ENCODE measurements around the gene MAGEA9B. TPM values are rescaled to one million over a fixed set of nuclear protein-coding genes. Genes with fewer than 3 reads are reported as not detected.
A peak's percentile ranks its signal among the peaks of the same experiment; 100 is the strongest.
"Not testable (repeated sequence)": the region's sequence is repeated elsewhere in the genome, so short reads cannot be mapped to it uniquely, and the experiment has no call there.

MAGEA9B gene
- total RNA-seq, 2 donors from 2014 or later: not detected

- Mint-ChIP-seq H3K27me3 (no peaks in the 10 kb centered on the region), H3K36me3 (ENCODE audit: low read depth) (no peaks in the 10 kb centered on the region), H3K27ac (no peak overlapping the region), H3K4me3 (no peak overlapping the region), H3K4me1 (no peaks in the 10 kb centered on the region)
- ATAC-seq (no peak), DNase-seq (no peak)
- H3K9me3 ChIP-seq (ENCODE audit: control insufficient read depth, low read length, poor library complexity, severe bottlenecking): no peaks in the 10 kb centered on the region
Measured at GRCh38 chrX:149563359-149563758, 23.9 kb downstream of the MAGEA9B start.

- H3K27me3 Mint-ChIP-seq; ATAC-seq; DNase-seq; H3K36me3 Mint-ChIP-seq (ENCODE audit: low read depth); H3K4me1 Mint-ChIP-seq; H3K9me3 ChIP-seq (ENCODE audit: control insufficient read depth, low read length, poor library complexity, severe bottlenecking); H3K4me3 Mint-ChIP-seq; H3K27ac Mint-ChIP-seq: not testable (repeated sequence)
Measured at GRCh38 chrX:149555251-149555650, 32.0 kb downstream of the MAGEA9B start.

GRCh38 chrX:149551939-149552248, 35.4 kb downstream of the MAGEA9B start:
- H3K27ac Mint-ChIP-seq; H3K36me3 Mint-ChIP-seq (ENCODE audit: low read depth); H3K27me3 Mint-ChIP-seq; H3K9me3 ChIP-seq (ENCODE audit: control insufficient read depth, low read length, poor library complexity, severe bottlenecking); DNase-seq; H3K4me3 Mint-ChIP-seq; H3K4me1 Mint-ChIP-seq; ATAC-seq: not testable (repeated sequence)

GRCh38 chrX:149551245-149551938, 35.9 kb downstream of the MAGEA9B start:
- H3K27me3 Mint-ChIP-seq; H3K4me1 Mint-ChIP-seq; DNase-seq; H3K9me3 ChIP-seq (ENCODE audit: control insufficient read depth, low read length, poor library complexity, severe bottlenecking); ATAC-seq; H3K36me3 Mint-ChIP-seq (ENCODE audit: low read depth); H3K4me3 Mint-ChIP-seq; H3K27ac Mint-ChIP-seq: not testable (repeated sequence)

GRCh38 chrX:149550454-149550853, 36.8 kb downstream of the MAGEA9B start:
- not testable (repeated sequence) for H3K36me3 Mint-ChIP-seq (ENCODE audit: low read depth); DNase-seq; H3K27me3 Mint-ChIP-seq; H3K4me3 Mint-ChIP-seq; H3K9me3 ChIP-seq (ENCODE audit: control insufficient read depth, low read length, poor library complexity, severe bottlenecking); ATAC-seq; H3K4me1 Mint-ChIP-seq; H3K27ac Mint-ChIP-seq

GRCh38 chrX:149549701-149550100, 37.6 kb downstream of the MAGEA9B start, which contains the start of gene HSFX3:
TSS of gene HSFX3 (minus strand) at chrX:149549924. CDS start at chrX:149549852, 72 bp downstream.
- H3K27ac Mint-ChIP-seq; H3K36me3 Mint-ChIP-seq (ENCODE audit: low read depth); DNase-seq; H3K4me1 Mint-ChIP-seq; H3K4me3 Mint-ChIP-seq; ATAC-seq; H3K9me3 ChIP-seq (ENCODE audit: control insufficient read depth, low read length, poor library complexity, severe bottlenecking); H3K27me3 Mint-ChIP-seq: not testable (repeated sequence)

- H3K36me3 Mint-ChIP-seq (ENCODE audit: low read depth); H3K4me3 Mint-ChIP-seq; H3K27me3 Mint-ChIP-seq; DNase-seq; H3K9me3 ChIP-seq (ENCODE audit: control insufficient read depth, low read length, poor library complexity, severe bottlenecking); H3K4me1 Mint-ChIP-seq; ATAC-seq; H3K27ac Mint-ChIP-seq: not testable (repeated sequence)
Measured at GRCh38 chrX:149547782-149548181, 39.5 kb downstream of the MAGEA9B start.

DNA sequence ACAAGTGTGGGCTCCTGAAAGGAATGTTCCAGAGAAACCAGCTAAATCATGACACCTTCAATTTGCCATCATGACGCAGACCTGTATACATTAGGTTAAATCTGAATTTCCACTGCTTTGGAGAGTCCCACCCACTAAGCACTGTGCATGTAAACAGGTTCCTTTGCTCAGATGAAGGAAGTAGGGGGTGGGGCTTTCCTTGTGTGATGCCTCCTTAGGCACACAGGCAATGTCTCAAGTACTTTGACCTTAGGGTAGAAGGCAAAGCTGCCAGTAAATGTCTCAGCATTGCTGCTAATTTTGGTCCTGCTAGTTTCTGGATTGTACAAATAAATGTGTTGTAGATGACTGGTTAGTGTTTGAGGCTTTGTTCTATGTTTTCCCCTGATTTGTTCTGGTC, 40.3 kb downstream of the MAGEA9B start:
- not testable (repeated sequence) for ATAC-seq; H3K27ac Mint-ChIP-seq; H3K36me3 Mint-ChIP-seq (ENCODE audit: low read depth); H3K4me3 Mint-ChIP-seq; DNase-seq; H3K9me3 ChIP-seq (ENCODE audit: control insufficient read depth, low read length, poor library complexity, severe bottlenecking); H3K27me3 Mint-ChIP-seq; H3K4me1 Mint-ChIP-seq

DNA sequence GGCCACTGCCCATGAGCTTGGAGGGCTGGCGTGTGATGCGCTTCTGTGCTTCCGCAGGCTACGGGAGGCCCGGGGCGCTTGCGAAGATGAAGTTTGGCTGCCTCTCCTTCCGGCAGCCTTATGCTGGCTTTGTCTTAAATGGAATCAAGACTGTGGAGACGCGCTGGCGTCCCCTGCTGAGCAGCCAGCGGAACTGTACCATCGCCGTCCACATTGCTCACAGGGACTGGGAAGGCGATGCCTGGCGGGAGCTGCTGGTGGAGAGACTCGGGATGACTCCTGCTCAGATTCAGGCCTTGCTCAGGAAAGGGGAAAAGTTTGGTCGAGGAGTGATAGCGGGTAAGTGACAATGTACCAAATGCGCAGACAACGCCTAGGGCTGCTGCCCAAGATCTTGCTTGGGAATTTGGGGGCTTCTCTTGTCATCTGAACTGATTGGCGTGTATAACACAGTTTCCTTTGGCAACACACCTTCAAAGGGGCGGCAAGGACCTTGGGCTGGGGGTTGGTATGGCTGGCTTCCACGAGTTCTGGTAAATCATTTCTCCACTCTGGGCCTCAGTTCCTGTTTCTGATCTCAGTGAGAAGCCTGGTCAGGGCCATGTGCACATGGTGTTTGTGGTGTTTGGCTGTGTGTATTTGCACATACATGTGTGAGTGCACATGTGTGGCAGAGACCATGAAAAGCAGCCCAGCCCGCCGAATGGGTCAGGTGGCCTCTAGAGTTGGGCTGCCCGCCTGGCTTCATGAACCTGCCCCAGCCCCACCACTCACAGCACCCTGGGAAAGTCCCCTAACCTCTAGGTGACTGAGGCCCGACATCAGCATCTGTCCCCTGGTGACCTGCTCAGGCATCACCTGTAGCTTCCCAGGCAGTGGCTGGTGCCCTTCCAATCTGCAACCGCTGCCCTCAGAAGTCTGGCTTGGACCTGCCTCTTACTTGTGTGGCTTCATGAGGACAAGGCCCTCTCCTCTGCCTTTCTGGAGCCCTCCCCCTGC, 41.4 kb downstream of the MAGEA9B start:
- peak; percentile 19 for ATAC-seq
- not testable (repeated sequence) for DNase-seq; H3K9me3 ChIP-seq (ENCODE audit: control insufficient read depth, low read length, poor library complexity, severe bottlenecking); H3K36me3 Mint-ChIP-seq (ENCODE audit: low read depth); H3K4me1 Mint-ChIP-seq; H3K27ac Mint-ChIP-seq; H3K27me3 Mint-ChIP-seq; H3K4me3 Mint-ChIP-seq

- H3K27ac Mint-ChIP-seq: peak overlapping the region; percentile 96
- H3K4me3 Mint-ChIP-seq: peak overlapping the region; percentile 96
- no peaks in the 10 kb centered on the region for H3K9me3 ChIP-seq (ENCODE audit: control insufficient read depth, low read length, poor library complexity, severe bottlenecking)
- no peaks in the 10 kb centered on the region for H3K36me3 Mint-ChIP-seq (ENCODE audit: low read depth)
- peaks cover 7% of the 10 kb centered on the region for H3K4me1 Mint-ChIP-seq
- ATAC-seq (no peak), DNase-seq (no peak)
- no peaks in the 10 kb centered on the region for H3K27me3 Mint-ChIP-seq
Measured at GRCh38 chrX:149541521-149542047, 45.7 kb downstream of the MAGEA9B start.

- DNase-seq (peak; percentile 65 to 80 (median 66)), ATAC-seq (peak; percentile 75)
- peak within 1 kb of the TSS; percentile 96 for H3K4me3 Mint-ChIP-seq
- H3K36me3 Mint-ChIP-seq (ENCODE audit: low read depth): no peaks in the 10 kb centered on the region
- H3K9me3 ChIP-seq (ENCODE audit: control insufficient read depth, low read length, poor library complexity, severe bottlenecking): no peaks in the 10 kb centered on the region
- no peaks in the 10 kb centered on the region for H3K27me3 Mint-ChIP-seq
- H3K4me1 Mint-ChIP-seq: peaks cover 7% of the 10 kb centered on the region
- peak within 1 kb of the TSS; percentile 96 for H3K27ac Mint-ChIP-seq
Measured at GRCh38 chrX:149540621-149541520, 46.4 kb downstream of the MAGEA9B start, which contains the start of gene EOLA1. TSS of gene EOLA1 (plus strand) at chrX:149541012. CDS start at chrX:149545631, 4,619 bp downstream.

DNA sequence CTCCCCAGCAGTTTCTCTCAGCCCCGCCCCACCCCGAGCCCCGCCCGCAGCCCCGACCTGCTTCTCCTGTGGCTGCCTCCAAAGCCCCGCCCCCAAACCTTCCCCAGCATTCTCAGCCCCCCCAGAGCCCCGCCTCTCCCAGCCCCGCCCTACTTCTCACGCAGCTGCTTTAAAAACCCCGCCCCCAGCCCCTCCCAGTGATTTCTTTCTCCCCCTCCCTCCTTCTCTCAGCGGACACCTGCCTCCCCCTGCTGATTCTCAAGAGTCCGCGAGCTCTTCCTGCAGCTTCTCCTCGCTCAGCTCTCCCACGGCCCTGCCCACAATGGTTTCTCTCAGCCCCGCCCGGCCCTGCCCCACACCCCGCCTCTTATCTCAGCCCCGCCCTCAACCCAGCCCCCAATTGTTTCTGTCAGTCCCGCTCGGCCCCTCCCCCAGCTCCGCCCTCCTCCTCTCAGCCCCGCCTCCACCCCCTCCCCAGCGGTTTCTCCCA, 47.1 kb downstream of the MAGEA9B start:
- H3K9me3 ChIP-seq (ENCODE audit: control insufficient read depth, low read length, poor library complexity, severe bottlenecking): no peaks in the 10 kb centered on the region
- Mint-ChIP-seq H3K4me3 (peak overlapping the region; percentile 96), H3K36me3 (ENCODE audit: low read depth) (no peaks in the 10 kb centered on the region), H3K4me1 (peaks cover 7% of the 10 kb centered on the region), H3K27me3 (no peaks in the 10 kb centered on the region), H3K27ac (peak overlapping the region; percentile 96)
- DNase-seq: peak; percentile 72 to 88 (median 88)
- ATAC-seq: peak; percentile 61
